MCF 10A (cell line): ENCODE measurements around the gene TTC7B. TPM values are rescaled to one million over a fixed set of nuclear protein-coding genes. Genes with fewer than 3 reads are reported as not detected.

Source experiments
- BruUV-seq: library from RNA; stranded (reverse); fragments of 400-500 nt; replicated peaks from 2 replicates; lab custom pipeline; 2021; lab: Mats Ljungman, UMichigan
- CTCF ChIA-PET: fragments of 300-600 bp; sonication (Branson Sonifier 250); formaldehyde crosslinking; extraction: SDS; loops from one replicate; lab custom pipeline; 2021; ENCODE audit warnings: antibody characterized with exemption, inconsistent platforms; lab: Yijun Ruan, JAX
- POLR2A ChIA-PET: fragments of 300-600, 350-650 bp; sonication (Branson Sonifier 250); formaldehyde crosslinking; extraction: SDS; loops from one replicate; lab custom pipeline; 2020; ENCODE audit warnings: antibody characterized with exemption, inconsistent platforms; lab: Yijun Ruan, JAX
- DNase-seq: peaks from one replicate; pipeline ENCODE4 v3.0.0-alpha.2; 2018; ENCODE audit not compliant: unreplicated experiment
- H3K27ac Mint-ChIP-seq: one replicate; pipeline ENCODE4 v1.8.0; 2022; ENCODE audit warnings: mild to moderate bottlenecking, low read depth, mixed read lengths; ENCODE audit not compliant: unreplicated experiment
- H3K27me3 Mint-ChIP-seq: one replicate; pipeline ENCODE4 v1.8.0; 2022; ENCODE audit warnings: mixed read lengths; ENCODE audit not compliant: insufficient read depth, unreplicated experiment
- H3K36me3 Mint-ChIP-seq: one replicate; pipeline ENCODE4 v1.8.0; 2022; ENCODE audit warnings: mild to moderate bottlenecking, moderate library complexity, mixed read lengths; ENCODE audit not compliant: insufficient read depth, unreplicated experiment
- H3K4me1 Mint-ChIP-seq: one replicate; pipeline ENCODE4 v1.8.0; 2022; ENCODE audit warnings: mixed read lengths; ENCODE audit not compliant: insufficient read depth, unreplicated experiment
- H3K4me3 Mint-ChIP-seq: one replicate; pipeline ENCODE4 v1.8.0; 2022; ENCODE audit warnings: mild to moderate bottlenecking, moderate library complexity, mixed read lengths; ENCODE audit not compliant: unreplicated experiment
- H3K9me3 Mint-ChIP-seq: one replicate; pipeline ENCODE4 v1.8.0; 2022; ENCODE audit warnings: mixed read lengths; ENCODE audit not compliant: unreplicated experiment
- intact Hi-C: fragments of 100-400 bp; cut with micrococcal nuclease; formaldehyde crosslinking; loops from 2 replicates; pipeline ENCODE4 v1.14.1; 2022
- total RNA-seq: library from RNA; stranded (reverse); gene quantifications from 2 replicates; pipeline ENCODE4 v1.2.3, GENCODE V29; 2022
- TF ChIP-seq, protein P1 (sequence below): fragments of 200-600 bp; IDR thresholded peaks from one replicate; pipeline ENCODE4 v1.8.0; 2022; ENCODE audit warnings: antibody characterized with exemption, mild to moderate bottlenecking; ENCODE audit not compliant: unreplicated experiment

The TTC7B gene
- total RNA-seq, 1 experiment from 2014 or later = 31.1 TPM

GRCh38 chr14:90535556-90536090 is 280.6 kb downstream of the TTC7B start:
- no peak overlapping the region for H3K4me3 Mint-ChIP-seq
- peaks cover 7% of the 10 kb centered on the region for H3K4me1 Mint-ChIP-seq
- ChIA-PET POLR2A (no interaction called here), CTCF (interaction anchor here (0.6 to 0.8 kb wide), 2 partner anchors 10 to 161 kb away, joined by 3 to 5 read pairs; no protein-coding TSS in a partner anchor)
- H3K27ac Mint-ChIP-seq = no peak overlapping the region
- TF ChIP-seq, protein P1, sequence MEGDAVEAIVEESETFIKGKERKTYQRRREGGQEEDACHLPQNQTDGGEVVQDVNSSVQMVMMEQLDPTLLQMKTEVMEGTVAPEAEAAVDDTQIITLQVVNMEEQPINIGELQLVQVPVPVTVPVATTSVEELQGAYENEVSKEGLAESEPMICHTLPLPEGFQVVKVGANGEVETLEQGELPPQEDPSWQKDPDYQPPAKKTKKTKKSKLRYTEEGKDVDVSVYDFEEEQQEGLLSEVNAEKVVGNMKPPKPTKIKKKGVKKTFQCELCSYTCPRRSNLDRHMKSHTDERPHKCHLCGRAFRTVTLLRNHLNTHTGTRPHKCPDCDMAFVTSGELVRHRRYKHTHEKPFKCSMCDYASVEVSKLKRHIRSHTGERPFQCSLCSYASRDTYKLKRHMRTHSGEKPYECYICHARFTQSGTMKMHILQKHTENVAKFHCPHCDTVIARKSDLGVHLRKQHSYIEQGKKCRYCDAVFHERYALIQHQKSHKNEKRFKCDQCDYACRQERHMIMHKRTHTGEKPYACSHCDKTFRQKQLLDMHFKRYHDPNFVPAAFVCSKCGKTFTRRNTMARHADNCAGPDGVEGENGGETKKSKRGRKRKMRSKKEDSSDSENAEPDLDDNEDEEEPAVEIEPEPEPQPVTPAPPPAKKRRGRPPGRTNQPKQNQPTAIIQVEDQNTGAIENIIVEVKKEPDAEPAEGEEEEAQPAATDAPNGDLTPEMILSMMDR = no peak
- intact Hi-C loops = no loop called here
- no peaks in the 10 kb centered on the region for H3K9me3 Mint-ChIP-seq
- H3K27me3 Mint-ChIP-seq = no peaks in the 10 kb centered on the region
- DNase-seq = no peak
- BruUV-seq = no TSS peak
- no peaks in the 10 kb centered on the region for H3K36me3 Mint-ChIP-seq

DNA sequence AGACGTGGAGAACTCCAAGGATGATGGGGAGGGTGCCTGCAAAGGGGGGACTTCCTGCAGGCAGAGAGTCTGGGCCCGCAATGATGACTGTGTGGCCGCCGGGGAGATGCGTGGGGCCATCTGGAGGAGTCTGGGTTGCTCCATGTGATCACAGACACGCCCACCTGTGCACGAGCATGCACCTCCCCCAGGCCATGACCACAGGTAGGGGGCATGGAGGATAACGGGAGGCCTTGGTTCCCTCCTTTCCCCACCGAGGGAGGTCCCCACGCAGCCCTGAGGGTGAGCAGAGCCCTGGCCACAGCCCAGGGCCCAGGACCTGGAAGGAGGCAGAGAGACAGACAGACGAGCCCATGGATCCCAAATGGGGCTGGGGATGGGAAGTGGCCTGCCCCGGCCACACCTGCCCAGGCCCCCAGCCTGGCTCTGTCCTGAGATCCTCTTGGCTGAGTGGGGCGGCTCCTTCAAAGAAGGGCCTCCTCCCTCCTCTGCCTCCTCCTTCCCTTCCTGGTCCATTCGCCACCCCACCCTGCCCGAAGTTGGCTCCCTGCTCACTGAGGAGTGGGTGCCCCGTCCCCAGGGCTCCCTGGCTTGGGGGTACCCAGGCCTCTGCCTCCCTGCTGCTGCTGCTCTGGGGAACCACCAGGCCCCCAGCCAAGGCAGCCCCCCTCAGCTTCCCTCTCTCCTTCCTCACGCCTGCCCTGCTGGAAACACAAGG is 281.2 kb downstream of the TTC7B start:
- intact Hi-C loops = no loop called here
- H3K27me3 Mint-ChIP-seq = no peaks in the 10 kb centered on the region
- POLR2A ChIA-PET = no interaction called here
- no TSS peak for BruUV-seq
- no peaks in the 10 kb centered on the region for H3K36me3 Mint-ChIP-seq
- CTCF ChIA-PET = interaction anchor here (0.6 kb wide), 1 partner anchor 9 kb away, joined by 5 read pairs; no protein-coding TSS in a partner anchor
- no peaks in the 10 kb centered on the region for H3K9me3 Mint-ChIP-seq
- no peak for DNase-seq
- no peak overlapping the region for H3K4me3 Mint-ChIP-seq
- peaks cover 7% of the 10 kb centered on the region for H3K4me1 Mint-ChIP-seq
- TF ChIP-seq, protein P1 = no peak
- no peak overlapping the region for H3K27ac Mint-ChIP-seq

- CTCF ChIA-PET = no interaction called here
- no peaks in the 10 kb centered on the region for H3K9me3 Mint-ChIP-seq
- H3K36me3 Mint-ChIP-seq = no peaks in the 10 kb centered on the region
- H3K4me3 Mint-ChIP-seq = no peak overlapping the region
- BruUV-seq = no TSS peak
- no peak overlapping the region for H3K27ac Mint-ChIP-seq
- TF ChIP-seq, protein P1 = no peak
- no peaks in the 10 kb centered on the region for H3K27me3 Mint-ChIP-seq
- H3K4me1 Mint-ChIP-seq = peaks cover 7% of the 10 kb centered on the region
- no peak for DNase-seq
- POLR2A ChIA-PET = interaction anchor here (0.6 kb wide), 1 partner anchor 1260 kb away, joined by 3 read pairs; no protein-coding TSS in a partner anchor
- intact Hi-C loops = no loop called here
These were observed 282.0 kb downstream of the TTC7B start for GRCh38 chr14:90534091-90534837.

DNA sequence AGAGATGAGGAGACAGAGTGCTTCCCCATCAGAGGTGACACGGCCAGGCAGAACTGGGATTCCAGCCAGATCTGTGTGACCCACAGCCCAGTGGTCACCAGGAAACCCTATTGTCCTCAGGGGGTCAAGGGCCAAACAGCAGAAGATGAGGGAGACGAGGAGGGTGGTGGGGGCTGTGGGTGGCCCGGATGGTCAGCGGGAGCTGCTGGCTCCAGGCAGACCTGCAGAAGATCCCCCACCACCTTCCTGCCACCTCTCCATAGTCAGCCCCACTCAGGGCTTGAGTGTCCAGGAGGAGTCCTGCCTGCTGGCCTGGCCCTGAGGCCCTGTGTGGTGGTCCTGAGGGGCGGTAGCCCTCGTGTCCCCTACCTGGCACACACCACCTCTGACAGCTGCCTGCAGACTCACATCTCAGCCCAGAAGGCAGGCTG is 282.6 kb downstream of the TTC7B start:
- H3K27ac Mint-ChIP-seq = no peak overlapping the region
- ChIA-PET CTCF (no interaction called here), POLR2A (interaction anchor here (0.6 kb wide), 1 partner anchor 1259 kb away, joined by 3 read pairs; no protein-coding TSS in a partner anchor)
- peaks cover 6% of the 10 kb centered on the region for H3K27me3 Mint-ChIP-seq
- H3K9me3 Mint-ChIP-seq = no peaks in the 10 kb centered on the region
- DNase-seq = no peak
- H3K4me1 Mint-ChIP-seq = peaks cover 7% of the 10 kb centered on the region
- TF ChIP-seq, protein P1 = no peak
- intact Hi-C loops = no loop called here
- H3K36me3 Mint-ChIP-seq = no peaks in the 10 kb centered on the region
- BruUV-seq = no TSS peak
- no peak overlapping the region for H3K4me3 Mint-ChIP-seq
